HepG2 (cell line): ENCODE results near the gene THOC6. TPM values are rescaled to one million over a fixed set of nuclear protein-coding genes. Genes with fewer than 3 reads are reported as not detected.

Source experiments
- ATF3 ChIP-seq: sonication (generic); formaldehyde crosslinking; IDR thresholded peaks from 2 replicates; pipeline ENCODE4 v1.4.0; 2020; ENCODE audit warnings: missing genetic modification reagents
- JUNB ChIP-seq: sonication (generic); formaldehyde crosslinking; IDR thresholded peaks from 2 replicates; pipeline ENCODE4 v1.8.0; 2022; ENCODE audit warnings: missing genetic modification reagents, mild to moderate bottlenecking, borderline replicate concordance
- KDM2A ChIP-seq: sonication (generic); formaldehyde crosslinking; IDR thresholded peaks from 2 replicates; pipeline ENCODE4 v1.4.0; 2020; ENCODE audit warnings: low read depth, missing genetic modification reagents, borderline replicate concordance
- MYPOP ChIP-seq: sonication (generic); formaldehyde crosslinking; IDR thresholded peaks from 2 replicates; pipeline ENCODE4 v1.8.1; 2023; ENCODE audit warnings: mild to moderate bottlenecking, moderate library complexity, missing genetic modification reagents
- POLR2AphosphoS2 ChIP-seq: IDR thresholded peaks from 2 replicates; pipeline ENCODE4 v1.6.1; 2011; ENCODE audit warnings: low read depth, low read length, improper control_type of control experiment
- TP53 ChIP-seq: sonication (generic); formaldehyde crosslinking; conservative IDR thresholded peaks from 2 replicates; pipeline ENCODE4 v1.4.0; 2020; ENCODE audit warnings: missing genetic modification reagents
- ZBTB25 ChIP-seq: IDR thresholded peaks from 2 replicates; pipeline ENCODE4 v1.6.1; 2018; ENCODE audit warnings: missing genetic modification reagents
- ZBTB38 ChIP-seq: sonication (generic); formaldehyde crosslinking; IDR thresholded peaks from 2 replicates; pipeline ENCODE4 v1.5.1; 2020; ENCODE audit warnings: mild to moderate bottlenecking, missing genetic modification reagents
- ZGPAT ChIP-seq: IDR thresholded peaks from 2 replicates; pipeline ENCODE4 v1.6.1; 2016; ENCODE audit warnings: mild to moderate bottlenecking
- ZHX2 ChIP-seq, 2 experiments: sonication (generic) in 1 of 2; formaldehyde crosslinking in 1 of 2; IDR thresholded peaks; 2 replicates each; pipeline versions ENCODE4 v1.6.1 to v1.9.0; 2014 to 2022; ENCODE audit warnings: antibody characterized with exemption in 1 of 2, borderline replicate concordance in 1 of 2, inconsistent platforms in 1 of 2, low read depth in 1 of 2, missing genetic modification reagents in 1 of 2
- ZNF770 ChIP-seq: sonication (generic); formaldehyde crosslinking; IDR thresholded peaks from 2 replicates; pipeline ENCODE4 v1.5.0; 2020; ENCODE audit warnings: mild to moderate bottlenecking, missing genetic modification reagents
- ZSCAN29 ChIP-seq: sonication (generic); formaldehyde crosslinking; conservative IDR thresholded peaks from 2 replicates; pipeline ENCODE4 v1.4.0; 2020; ENCODE audit warnings: mild to moderate bottlenecking, missing genetic modification reagents
- polyA plus RNA-seq, 8 experiments: library from polyadenylated mRNA; depleted of rRNA in 3 of 8; stranded (reverse) in 7 of 8; unstranded in 1 of 8; fragments of >200 nt; fragmentation: Illumina TruSeq in 4 of 8; extraction: Trizol in 4 of 8; gene quantifications; 2 replicates each; pipeline versions ENCODE4 v1.2.1 to v1.2.3, GENCODE V29; 2011 to 2016; ENCODE audit warnings: low read depth in 4 of 8, missing spikeins in 1 of 8, mixed read lengths in 1 of 8; ENCODE audit not compliant: insufficient read depth in 1 of 8
- total RNA-seq, 5 experiments: library from RNA; depleted of rRNA; stranded (reverse); fragments of >200 nt; fragmentation: Illumina TruSeq; extraction: Trizol; gene quantifications; 2 replicates each; pipeline ENCODE4 v1.2.3, GENCODE V29; 2016; ENCODE audit warnings: low read depth in 1 of 5

The THOC6 gene
- total and polyA plus RNA-seq, 2 of the 13 experiments (the other 11 are each of a cell fraction or from before 2014, with no cell fraction given): 32.1 to 37.0 TPM

- 0 out of 2 replicates have a peak, but pooled peaks have one; percentile 8 for TF ChIP-seq MYPOP (CRISPR knock-in tag)
- TF ChIP-seq JUNB: peak; percentile 94
- TF ChIP-seq POLR2AphosphoS2: peak; percentile 91
- TF ChIP-seq ZBTB25: peak; percentile 98
- peak; percentile 92 for TF ChIP-seq ZGPAT
- 0 out of 2 replicates have a peak, but pooled peaks have one; percentile 52 for TF ChIP-seq TP53 (CRISPR knock-in tag)
- TF ChIP-seq ATF3: peak; percentile 100
- peak; percentile 48; the same call in 1 of the 2 replicates for TF ChIP-seq ZHX2 (IDR thresholded peaks at IDR 0.05; ENCODE audit: low read depth)
- 0 out of 2 replicates have a peak, but pooled peaks have one; percentile 65 for TF ChIP-seq ZHX2 (CRISPR knock-in tag; IDR thresholded peaks at IDR 0.05; ENCODE audit: borderline replicate concordance)
- peak; percentile 80; the same call in 1 of the 2 replicates for TF ChIP-seq KDM2A (CRISPR knock-in tag)
- TF ChIP-seq ZNF770: 0 out of 2 replicates have a peak, but pooled peaks have one; percentile 2
- 0 out of 2 replicates have a peak, but pooled peaks have one; percentile 59 for TF ChIP-seq ZSCAN29 (CRISPR knock-in tag)
- peak; percentile 20; the same call in 1 of the 2 replicates for TF ChIP-seq ZBTB38
Observed at GRCh38 chr16:3020604-3021448, 3.0 kb upstream of the THOC6 start (continued).
